Hippocampal formation (tissue), 2 donors: ENCODE data around the gene RBM19.
"Not testable (repeated sequence)": the region's sequence is repeated elsewhere in the genome, so short reads cannot be mapped to it uniquely, and the experiment has no call there.

Source experiments
- DNase-seq, 2 donors: peaks; one replicate each; lab custom pipeline; 2025; lab: John Stamatoyannopoulos, UW

RBM19 gene

GRCh38 chr12:113833422-113833821 is 132.7 kb downstream of the RBM19 start:
- no peak for DNase-seq

GRCh38 chr12:113831476-113831875 is 134.6 kb downstream of the RBM19 start:
- DNase-seq: no peak

- no peak for DNase-seq
These were observed 135.1 kb downstream of the RBM19 start for GRCh38 chr12:113831016-113831415.

- no peak for DNase-seq
These were observed 136.9 kb downstream of the RBM19 start for GRCh38 chr12:113829212-113829611.

GRCh38 chr12:113827539-113828114 is 138.5 kb downstream of the RBM19 start:
- DNase-seq: no peak

- DNase-seq: no peak
These were observed 139.2 kb downstream of the RBM19 start for GRCh38 chr12:113826805-113827538.

- DNase-seq: no peak
These were observed 140.4 kb downstream of the RBM19 start for GRCh38 chr12:113825705-113826104.

GRCh38 chr12:113823816-113824215 is 142.3 kb downstream of the RBM19 start:
- DNase-seq: no peak

- no peak for DNase-seq
These were observed 143.1 kb downstream of the RBM19 start for GRCh38 chr12:113823016-113823415.

GRCh38 chr12:113820842-113821241 is 145.3 kb downstream of the RBM19 start:
- DNase-seq: no peak

GRCh38 chr12:113820309-113820708 is 145.8 kb downstream of the RBM19 start:
- no peak for DNase-seq

GRCh38 chr12:113819495-113819894 is 146.6 kb downstream of the RBM19 start:
- DNase-seq: no peak

- DNase-seq: no peak
These were observed 147.3 kb downstream of the RBM19 start for GRCh38 chr12:113818833-113819232.

- DNase-seq: no peak
These were observed 147.8 kb downstream of the RBM19 start for GRCh38 chr12:113818283-113818682.

- DNase-seq: no peak
These were observed 149.3 kb downstream of the RBM19 start for GRCh38 chr12:113816866-113817265.

- DNase-seq: no peak
These were observed 151.1 kb downstream of the RBM19 start for GRCh38 chr12:113815031-113815430.

GRCh38 chr12:113813229-113813541 is 152.9 kb downstream of the RBM19 start:
- no peak for DNase-seq

GRCh38 chr12:113812411-113813228 is 153.5 kb downstream of the RBM19 start:
- no peak for DNase-seq

- DNase-seq: not testable (repeated sequence)
These were observed 156.5 kb downstream of the RBM19 start for GRCh38 chr12:113809462-113810220.

- DNase-seq: no peak
These were observed 157.8 kb downstream of the RBM19 start for GRCh38 chr12:113808095-113808951.

- no peak for DNase-seq
These were observed 160.5 kb downstream of the RBM19 start for GRCh38 chr12:113805673-113806072.
